Testis (tissue), 3 donors: ENCODE results near the gene AGAP1. TPM values are rescaled to one million over a fixed set of nuclear protein-coding genes. Genes with fewer than 3 reads are reported as not detected.

ENCODE experiments used
- DNase-seq: peaks from one replicate; pipeline ENCODE4 v3.0.0-alpha.2; 2019
- H3K27ac ChIP-seq, 2 donors: fragments of 200-600 bp; sonication (generic); one replicate each; pipeline ENCODE4 v1.5.1; 2019
- H3K27me3 ChIP-seq: fragments of 200-600 bp; sonication (generic); one replicate; pipeline ENCODE4 v1.5.1; 2019
- H3K36me3 ChIP-seq: fragments of 200-600 bp; sonication (generic); one replicate; pipeline ENCODE4 v1.5.1; 2017; ENCODE audit warnings: low read depth; ENCODE audit errors: missing control alignments
- H3K4me1 ChIP-seq: fragments of 200-600 bp; sonication (generic); one replicate; pipeline ENCODE4 v1.5.1; 2019
- H3K4me3 ChIP-seq, 2 donors: fragments of 200-600 bp; sonication (generic); one replicate each; pipeline ENCODE4 v1.5.1; 2017 to 2019
- H3K9me3 ChIP-seq: fragments of 200-600 bp; sonication (generic); one replicate; pipeline ENCODE4 v1.5.1; 2017
- CTCF ChIP-seq, 3 experiments: fragments of 450-650 bp in 2 of 3; fragments of 200-600 bp in 1 of 3; sonication (generic) in 1 of 3; IDR thresholded peaks; one replicate each; pipeline ENCODE4 v1.5.1; 2016 to 2019; ENCODE audit warnings: antibody characterized with exemption in 3 of 3, mild to moderate bottlenecking in 2 of 3, moderate library complexity in 1 of 3
- POLR2A ChIP-seq: fragments of 450-650 bp; IDR thresholded peaks from one replicate; pipeline ENCODE4 v1.6.1; 2017; ENCODE audit warnings: antibody characterized with exemption, mild to moderate bottlenecking, moderate library complexity
- WGBS, 2 donors: methylation state at CpG; one replicate each; pipeline ENCODE4 v1.1.5; 2018; 5-methylcytosine and 5-hydroxymethylcytosine counted together
- intact Hi-C: fragments of 100-400 bp; cut with DNase I; formaldehyde crosslinking; loops from one replicate; pipeline ENCODE4 v1.15.1; 2023; ENCODE audit warnings: low total_unique reads
- polyA plus RNA-seq: library from polyadenylated mRNA; stranded (reverse); fragments of 350-450 nt; fragmentation: Illumina TruSeq; extraction: RNeasy Lipid Tissue Mini Kit (QIAGEN cat#74804); gene quantifications from one replicate; pipeline ENCODE4 v1.2.3, GENCODE V29; 2014; ENCODE audit warnings: low read depth, low replicate concordance; ENCODE audit not compliant: insufficient read depth
- total RNA-seq, 2 donors: library from RNA; depleted of rRNA; stranded (reverse); fragments of >200 nt; gene quantifications; one replicate each; pipeline ENCODE4 v1.2.3, GENCODE V29; 2016

The AGAP1 gene
- total and polyA plus RNA-seq, 3 donors from 2014 or later, result 21.4 to 45.5 (median 40.7) TPM

DNA sequence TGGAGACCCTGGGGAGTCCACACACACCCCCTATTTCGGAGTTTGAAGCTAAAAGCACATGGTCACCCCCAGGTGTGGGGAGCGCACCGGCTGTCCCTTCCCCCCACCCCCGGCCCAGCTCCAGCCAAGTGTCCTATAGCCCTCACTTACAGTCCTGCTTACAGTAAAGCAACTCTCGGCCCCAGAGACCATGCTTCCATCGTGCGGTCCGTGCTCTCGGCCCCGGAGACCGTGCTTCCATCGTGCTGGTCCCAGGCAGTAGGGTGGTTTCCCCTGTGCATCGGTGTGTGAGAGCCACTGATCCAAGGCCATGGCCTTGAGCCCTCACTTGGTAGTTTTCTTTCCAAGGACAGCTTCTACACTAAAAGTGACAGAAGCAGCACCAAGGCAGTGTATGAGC is 625.6 kb downstream of the AGAP1 start:
- DNase-seq, result no peak
- intact Hi-C loops, result no loop called here
- TF ChIP-seq POLR2A, result no peak
- WGBS, 2 donors, result 68 to 72% methylated on average over 10 to 13 of the region's 13 CpGs
- H3K9me3 ChIP-seq, result no peaks in the 10 kb centered on the region
- H3K27me3 ChIP-seq, result no peaks in the 10 kb centered on the region
- no peak overlapping the region for H3K27ac ChIP-seq
- H3K4me3 ChIP-seq, result no peak overlapping the region
- no peaks in the 10 kb centered on the region for H3K4me1 ChIP-seq
- no peaks in the 10 kb centered on the region for H3K36me3 ChIP-seq

DNA sequence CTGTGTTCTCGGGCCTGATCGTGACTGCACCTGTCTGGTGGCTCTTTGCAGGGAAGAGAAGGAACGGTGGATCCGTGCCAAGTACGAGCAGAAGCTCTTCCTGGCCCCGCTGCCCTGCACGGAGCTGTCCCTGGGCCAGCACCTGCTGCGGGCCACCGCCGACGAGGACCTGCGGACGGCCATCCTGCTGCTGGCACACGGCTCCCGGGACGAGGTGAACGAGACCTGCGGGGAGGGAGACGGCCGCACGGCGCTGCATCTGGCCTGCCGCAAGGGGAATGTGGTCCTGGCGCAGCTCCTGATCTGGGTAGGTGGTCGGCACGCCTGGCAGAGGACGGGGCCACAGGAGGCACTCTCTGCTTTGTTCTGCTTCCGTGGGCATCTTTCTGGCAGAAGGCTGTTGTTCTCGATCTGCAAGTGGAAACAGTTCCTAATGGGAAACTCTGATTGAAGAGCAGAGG is 626.3 kb downstream of the AGAP1 start:
- Histone ChIP-seq H3K4me3 (no peak overlapping the region), H3K27me3 (no peaks in the 10 kb centered on the region), H3K27ac (no peak overlapping the region), H3K36me3 (no peaks in the 10 kb centered on the region), H3K9me3 (no peaks in the 10 kb centered on the region), H3K4me1 (no peaks in the 10 kb centered on the region)
- WGBS, 2 donors, result 85 to 86% methylated on average over 21 to 28 of the region's 29 CpGs
- no peak for DNase-seq
- intact Hi-C loops, result no loop called here
- TF ChIP-seq POLR2A, result no peak

GRCh38 chr2:236120829-236121228 is 627.0 kb downstream of the AGAP1 start:
- intact Hi-C loops, result no loop called here
- no peak for TF ChIP-seq CTCF (IDR thresholded peaks at IDR 0.05)
- TF ChIP-seq POLR2A, result no peak

GRCh38 chr2:236121546-236121945 is 627.7 kb downstream of the AGAP1 start:
- WGBS, 2 donors, result 92 to 99% methylated on average over 7 of the region's 7 CpGs
- Histone ChIP-seq H3K9me3 (no peaks in the 10 kb centered on the region), H3K27ac (no peak overlapping the region), H3K4me1 (no peaks in the 10 kb centered on the region), H3K4me3 (no peak overlapping the region), H3K27me3 (no peaks in the 10 kb centered on the region), H3K36me3 (no peaks in the 10 kb centered on the region)
- TF ChIP-seq CTCF (IDR thresholded peaks at IDR 0.05), result no peak
- no peak for TF ChIP-seq POLR2A
- intact Hi-C loops, result no loop called here
- no peak for DNase-seq

More at GRCh38 chr2:236120829-236121228, 627.0 kb downstream of the AGAP1 start:
- WGBS, 2 donors, result 87 to 89% methylated on average over 5 of the region's 5 CpGs
- H3K27me3 ChIP-seq, result no peaks in the 10 kb centered on the region
- no peak overlapping the region for H3K4me3 ChIP-seq
- H3K27ac ChIP-seq, result no peak overlapping the region
- no peaks in the 10 kb centered on the region for H3K4me1 ChIP-seq
- no peaks in the 10 kb centered on the region for H3K36me3 ChIP-seq
- H3K9me3 ChIP-seq, result no peaks in the 10 kb centered on the region
- DNase-seq, result no peak

DNA sequence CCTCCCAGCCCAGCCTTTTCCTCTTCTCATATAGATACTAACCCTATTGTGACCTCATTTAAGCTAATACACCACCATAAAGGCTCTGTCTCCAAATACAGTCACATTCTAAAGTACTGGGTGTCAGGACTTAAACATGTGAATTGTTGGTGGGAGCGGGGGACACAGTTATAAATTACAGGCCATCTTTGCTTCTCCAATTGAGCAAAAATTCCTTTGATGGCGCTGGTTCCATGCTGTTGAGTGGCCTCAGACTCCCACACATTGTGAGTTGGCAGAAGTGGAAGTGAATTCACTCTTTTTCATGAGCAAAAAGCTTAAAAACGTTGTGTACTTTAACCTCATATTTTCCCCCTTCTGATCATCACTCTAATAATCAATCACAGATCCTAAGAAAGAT is 628.4 kb downstream of the AGAP1 start:
- 80 to 85% methylated on average over 3 of the region's 3 CpGs for WGBS, 2 donors
- no peak for TF ChIP-seq POLR2A
- no peak for TF ChIP-seq CTCF (IDR thresholded peaks at IDR 0.05)
- H3K36me3 ChIP-seq, result no peaks in the 10 kb centered on the region
- no peaks in the 10 kb centered on the region for H3K27me3 ChIP-seq
- H3K9me3 ChIP-seq, result no peaks in the 10 kb centered on the region
- DNase-seq, result no peak
- no peak overlapping the region for H3K27ac ChIP-seq
- H3K4me1 ChIP-seq, result no peaks in the 10 kb centered on the region
- no peak overlapping the region for H3K4me3 ChIP-seq
- intact Hi-C loops, result no loop called here

- intact Hi-C loops, result no loop called here
- DNase-seq, result no peak
- no peaks in the 10 kb centered on the region for H3K4me1 ChIP-seq
- no peaks in the 10 kb centered on the region for H3K27me3 ChIP-seq
- TF ChIP-seq CTCF (IDR thresholded peaks at IDR 0.05) (no peak), POLR2A (no peak)
- no peaks in the 10 kb centered on the region for H3K36me3 ChIP-seq
- 95 to 97% methylated on average over 19 of the region's 19 CpGs for WGBS, 2 donors
- no peak overlapping the region for H3K4me3 ChIP-seq
- H3K27ac ChIP-seq, result no peak overlapping the region
- H3K9me3 ChIP-seq, result no peaks in the 10 kb centered on the region
These were observed 629.9 kb downstream of the AGAP1 start for GRCh38 chr2:236123716-236124115.
